Adrenal gland (tissue), 12 donors: ENCODE measurements around the gene SNED1. TPM values are rescaled to one million over a fixed set of nuclear protein-coding genes. Genes with fewer than 3 reads are reported as not detected.

Experiments
- DNase-seq, 7 donors: peaks; one replicate each; pipeline ENCODE4 v3.0.0-alpha.2; 2019 to 2020
- H3K27ac ChIP-seq, 5 donors: fragments of 200-600 bp; sonication (generic) in 4 of 5; 1 replicate in 3 of 5; 2 replicates in 2 of 5; pipeline versions ENCODE4 v1.5.1 to v1.8.0; 2016 to 2020; ENCODE audit warnings: mild to moderate bottlenecking in 1 of 5
- H3K27me3 ChIP-seq: fragments of 200-600 bp; 2 replicates; pipeline ENCODE4 v1.8.0; 2021
- H3K36me3 ChIP-seq, 2 donors: fragments of 200-600 bp; replicated peaks in 1 of 2; 1 replicate in 1 of 2; 2 replicates in 1 of 2; pipeline versions ENCODE4 v1.5.1 to v1.8.0; 2018 to 2022
- H3K4me1 ChIP-seq, 2 donors: fragments of 200-600 bp; replicated peaks in 1 of 2; 1 replicate in 1 of 2; 2 replicates in 1 of 2; pipeline versions ENCODE4 v1.5.1 to v1.8.0; 2018 to 2021
- H3K4me3 ChIP-seq, 4 donors: fragments of 200-600 bp; sonication (generic) in 3 of 4; one replicate each; pipeline ENCODE4 v1.5.1; 2016 to 2018
- H3K9me3 ChIP-seq, 3 donors: fragments of 200-600 bp; sonication (generic) in 1 of 3; replicated peaks in 1 of 3; 1 replicate in 2 of 3; 2 replicates in 1 of 3; pipeline versions ENCODE4 v1.5.1 to v1.8.0; 2016 to 2021
- POLR2A ChIP-seq, 2 donors: fragments of 450-650 bp; IDR thresholded peaks; one replicate each; pipeline ENCODE4 v1.6.1; 2017; ENCODE audit warnings: antibody characterized with exemption in 2 of 2, mild to moderate bottlenecking in 2 of 2, moderate library complexity in 1 of 2
- WGBS, 4 donors: extraction: QIAGEN DNeasy Blood & Tissue Kit in 2 of 4; methylation state at CpG; one replicate each; pipeline versions ENCODE4 v1.1.5 to v1.1.7; 2013 to 2017; 5-methylcytosine and 5-hydroxymethylcytosine counted together
- intact Hi-C, 2 donors: fragments of 100-400 bp; cut with DNase I; formaldehyde crosslinking; loops; one replicate each; pipeline versions ENCODE4 v1.14.1 to v1.15.0; 2022 to 2023
- polyA plus RNA-seq, 3 donors: library from polyadenylated mRNA; stranded (reverse); fragments of 200-250 nt in 2 of 3; fragments of 350-450 nt in 1 of 3; fragmentation: Illumina TruSeq in 1 of 3; extraction: RNeasy Lipid Tissue Mini Kit (QIAGEN cat#74804) in 1 of 3; gene quantifications; one replicate each; pipeline ENCODE4 v1.2.3, GENCODE V29; 2013 to 2014
- total RNA-seq, 9 donors: library from RNA; depleted of rRNA in 4 of 9; stranded (reverse); fragments of >200 nt in 4 of 9; fragments of 120-200 nt in 1 of 9; fragmentation: NEBNext Ultra II Directional in 1 of 9; extraction: Animal tissue kit (Norgen Biotek cat#: 25700) in 1 of 9; gene quantifications; one replicate each; pipeline versions ENCODE4 v1.1.0 to v1.2.4, GENCODE V29; 2013 to 2023
- TF ChIP-seq, protein P1 (sequence below), 6 experiments: fragments of 450-650 bp in 4 of 6; fragments of 200-600 bp in 2 of 6; sonication (generic) in 1 of 6; IDR thresholded peaks; 1 replicate in 5 of 6; 2 replicates in 1 of 6; pipeline versions ENCODE4 v1.5.1 to v1.8.0; 2016 to 2021; ENCODE audit warnings: antibody characterized with exemption in 6 of 6, mild to moderate bottlenecking in 2 of 6, moderate library complexity in 1 of 6
- donor health status: healthy with polysubstance abuse.
- donor health status: Bipolar disorder and iron deficiency.
- donor health status: DM: yes; HTN: yes; CAD: no.
- donor health status: DM: no; HTN: no; CAD: no.
- donor health status: DM: no; HTN: no; CAD: no.
- donor health status: DM: yes; HTN: yes; CAD: no.

Gene SNED1
- total and polyA plus RNA-seq, 12 donors = 3.1 to 59.5 (median 22.9) TPM

DNA sequence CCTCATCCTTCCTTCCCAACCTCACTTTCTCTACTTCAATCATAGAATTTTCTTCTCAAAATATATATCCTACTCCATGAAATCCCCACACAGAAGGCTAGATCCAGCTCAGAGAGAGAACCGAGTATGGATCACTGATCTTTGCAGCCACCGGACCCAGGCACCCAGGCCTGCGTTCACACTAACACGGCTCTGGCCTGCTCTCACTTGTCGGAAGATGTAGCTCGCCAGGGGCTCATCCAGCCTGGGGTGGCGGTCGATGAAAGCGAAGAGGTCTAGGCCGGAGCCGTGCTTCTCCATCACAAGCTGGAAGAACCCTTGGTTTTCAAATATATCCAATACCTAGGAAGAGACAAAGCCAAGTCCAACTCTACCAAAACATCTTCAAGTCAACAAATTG is 116.4 kb downstream of the SNED1 start:
- Histone ChIP-seq H3K36me3 (no peaks in the 10 kb centered on the region), H3K9me3 (no peaks in the 10 kb centered on the region), H3K4me3 (no peak overlapping the region), H3K27me3 (no peaks in the 10 kb centered on the region), H3K27ac (no peak overlapping the region), H3K4me1 (no peaks in the 10 kb centered on the region)
- intact Hi-C loops = no loop called here
- TF ChIP-seq POLR2A (IDR thresholded peaks at IDR 0.05) = no peak
- TF ChIP-seq, protein P1, sequence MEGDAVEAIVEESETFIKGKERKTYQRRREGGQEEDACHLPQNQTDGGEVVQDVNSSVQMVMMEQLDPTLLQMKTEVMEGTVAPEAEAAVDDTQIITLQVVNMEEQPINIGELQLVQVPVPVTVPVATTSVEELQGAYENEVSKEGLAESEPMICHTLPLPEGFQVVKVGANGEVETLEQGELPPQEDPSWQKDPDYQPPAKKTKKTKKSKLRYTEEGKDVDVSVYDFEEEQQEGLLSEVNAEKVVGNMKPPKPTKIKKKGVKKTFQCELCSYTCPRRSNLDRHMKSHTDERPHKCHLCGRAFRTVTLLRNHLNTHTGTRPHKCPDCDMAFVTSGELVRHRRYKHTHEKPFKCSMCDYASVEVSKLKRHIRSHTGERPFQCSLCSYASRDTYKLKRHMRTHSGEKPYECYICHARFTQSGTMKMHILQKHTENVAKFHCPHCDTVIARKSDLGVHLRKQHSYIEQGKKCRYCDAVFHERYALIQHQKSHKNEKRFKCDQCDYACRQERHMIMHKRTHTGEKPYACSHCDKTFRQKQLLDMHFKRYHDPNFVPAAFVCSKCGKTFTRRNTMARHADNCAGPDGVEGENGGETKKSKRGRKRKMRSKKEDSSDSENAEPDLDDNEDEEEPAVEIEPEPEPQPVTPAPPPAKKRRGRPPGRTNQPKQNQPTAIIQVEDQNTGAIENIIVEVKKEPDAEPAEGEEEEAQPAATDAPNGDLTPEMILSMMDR (IDR thresholded peaks at IDR 0.05) = no peak
- no peak for DNase-seq
- WGBS, 4 donors = 91 to 96% (median 93%) methylated on average over 11 of the region's 11 CpGs

DNA sequence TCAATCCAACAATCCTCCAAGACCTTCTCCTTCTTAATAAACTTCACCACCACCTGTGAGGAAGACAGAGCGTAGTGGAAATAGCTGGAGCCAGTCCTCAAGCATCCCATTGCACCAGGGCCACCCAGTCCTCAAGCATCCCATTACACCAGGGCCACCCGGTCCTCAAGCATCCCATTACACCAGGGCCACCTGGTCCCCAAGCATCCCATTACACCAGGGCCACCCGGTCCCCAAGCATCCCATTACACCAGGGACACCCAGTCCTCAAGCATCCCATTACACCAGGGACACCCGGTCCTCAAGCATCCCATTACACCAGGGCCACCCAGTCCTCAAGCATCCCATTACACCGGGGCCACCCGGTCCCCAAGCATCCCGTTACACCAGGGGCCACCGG is 116.9 kb downstream of the SNED1 start:
- H3K4me1 ChIP-seq = no peaks in the 10 kb centered on the region
- intact Hi-C loops = no loop called here
- WGBS, 4 donors = 72 to 94% (median 81%) methylated on average over 8 of the region's 8 CpGs
- no peaks in the 10 kb centered on the region for H3K27me3 ChIP-seq
- H3K27ac ChIP-seq = no peak overlapping the region
- no peak for DNase-seq
- H3K36me3 ChIP-seq = no peaks in the 10 kb centered on the region
- H3K4me3 ChIP-seq = no peak overlapping the region
- H3K9me3 ChIP-seq = no peaks in the 10 kb centered on the region
- TF ChIP-seq, protein P1 (IDR thresholded peaks at IDR 0.05) = no peak
- no peak for TF ChIP-seq POLR2A (IDR thresholded peaks at IDR 0.05)

DNA sequence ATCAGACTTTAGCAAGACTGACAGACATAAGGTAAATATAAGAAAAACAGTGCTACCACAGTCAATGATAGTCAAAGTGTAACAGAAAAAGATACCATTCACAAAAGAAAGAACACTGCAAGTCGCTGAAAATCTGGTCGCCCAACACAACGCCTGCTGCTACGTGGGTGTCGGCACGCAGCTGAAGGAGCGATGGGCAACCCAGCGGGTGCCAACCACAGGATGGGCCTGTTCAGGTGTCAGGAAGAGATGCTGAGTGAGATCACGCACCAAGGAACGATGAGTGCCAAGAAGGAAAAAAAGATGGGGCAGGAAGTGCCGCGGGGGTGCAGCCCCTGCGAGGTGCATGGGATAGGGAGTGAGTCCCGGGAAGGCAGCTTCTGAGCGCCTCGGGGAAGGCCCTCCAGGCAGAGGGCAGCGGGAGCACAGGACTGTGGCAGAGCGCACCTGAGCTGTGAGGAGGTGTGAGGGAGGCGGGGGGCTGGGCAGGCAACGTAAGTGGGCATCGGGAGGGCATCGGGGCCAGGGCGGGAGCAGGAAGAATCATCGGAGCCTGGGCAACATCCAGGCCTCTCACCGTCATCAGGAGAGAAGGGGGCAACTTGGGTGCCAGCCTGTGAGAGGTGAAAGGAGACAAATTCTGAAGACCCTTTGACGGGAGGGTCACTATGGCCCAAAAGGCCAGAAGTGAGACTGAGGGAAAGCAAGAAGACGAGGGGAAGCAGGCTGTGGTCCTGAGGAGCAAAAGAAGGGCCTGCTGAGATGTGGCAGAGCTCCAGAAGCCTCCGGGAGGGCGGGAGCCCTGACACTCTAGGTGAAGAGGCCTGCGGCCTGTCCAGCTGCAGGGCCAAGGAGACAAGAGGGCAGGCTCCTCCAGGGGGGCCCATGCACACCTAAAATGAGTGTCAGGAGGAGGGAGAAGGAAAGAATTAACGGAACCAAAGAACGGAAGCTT is 118.5 kb downstream of the SNED1 start:
- no peak overlapping the region for H3K4me3 ChIP-seq
- no peaks in the 10 kb centered on the region for H3K36me3 ChIP-seq
- intact Hi-C loops = no loop called here
- no peaks in the 10 kb centered on the region for H3K4me1 ChIP-seq
- H3K27ac ChIP-seq = no peak overlapping the region
- no peak for DNase-seq
- TF ChIP-seq, protein P1 (IDR thresholded peaks at IDR 0.05) = no peak
- TF ChIP-seq POLR2A (IDR thresholded peaks at IDR 0.05) = no peak
- H3K27me3 ChIP-seq = no peaks in the 10 kb centered on the region
- 93 to 95% (median 95%) methylated on average over 32 of the region's 32 CpGs for WGBS, 4 donors
- no peaks in the 10 kb centered on the region for H3K9me3 ChIP-seq

DNA sequence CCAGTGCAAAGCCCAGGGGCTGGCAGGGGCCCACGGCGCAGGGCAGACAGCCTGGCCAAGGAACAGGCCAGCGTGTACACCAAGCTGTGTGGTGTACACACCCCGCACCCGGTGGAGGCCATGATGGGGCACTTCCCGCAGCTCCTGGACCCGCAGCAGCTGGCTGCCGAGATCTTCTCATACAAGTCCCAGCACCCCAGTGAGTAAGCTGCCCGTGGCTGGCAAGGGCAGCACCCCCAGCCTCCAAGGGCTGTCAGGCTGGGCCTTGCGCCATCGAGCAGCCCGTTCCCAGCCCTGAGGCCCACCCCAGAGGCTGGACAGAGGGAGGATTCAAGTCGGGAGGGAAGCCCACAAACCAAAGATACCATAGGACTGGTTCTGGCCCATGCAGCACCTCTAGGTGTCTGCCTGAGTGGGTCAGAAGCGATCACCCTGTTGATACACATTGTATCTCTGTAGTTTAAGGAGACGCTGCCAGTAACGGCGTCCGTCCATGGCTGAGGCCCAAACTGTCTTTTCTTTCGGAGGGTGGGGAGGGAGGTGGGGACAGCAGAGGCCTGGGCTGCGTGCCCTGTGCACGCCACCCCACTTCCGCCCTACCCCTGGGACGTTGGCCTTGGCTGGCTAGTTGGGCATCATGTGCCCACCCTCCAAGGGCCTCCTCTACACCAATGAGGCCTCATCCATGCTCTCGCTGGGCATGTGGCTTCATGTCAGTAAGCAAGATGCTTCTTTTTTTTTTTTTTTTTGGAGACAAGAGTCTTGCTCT is 120.5 kb downstream of the SNED1 start:
- no peak for TF ChIP-seq POLR2A (IDR thresholded peaks at IDR 0.05)
- TF ChIP-seq, protein P1 (IDR thresholded peaks at IDR 0.05) = no peak

More for the DNA sequence above, 120.5 kb downstream of the SNED1 start:
- WGBS, 4 donors = 92 to 95% (median 94%) methylated on average over 7 to 24 of the region's 24 CpGs
- Histone ChIP-seq H3K9me3 (no peaks in the 10 kb centered on the region), H3K4me1 (no peaks in the 10 kb centered on the region), H3K36me3 (no peaks in the 10 kb centered on the region), H3K4me3 (no peak overlapping the region), H3K27ac (no peak overlapping the region), H3K27me3 (no peaks in the 10 kb centered on the region)
- intact Hi-C loops = no loop called here
- no peak for DNase-seq
